Daoy (cell line): ENCODE measurements around the gene CAMK4. TPM values are rescaled to one million over a fixed set of nuclear protein-coding genes. Genes with fewer than 3 reads are reported as not detected.

Experiments
- DNase-seq: peaks from one replicate; pipeline ENCODE4 v3.0.0-alpha.2; 2015; ENCODE audit warnings: low read depth
- total RNA-seq: library from RNA; depleted of rRNA; stranded (reverse); fragments of >200 nt; shearing (Covaris generic); gene quantifications from 2 replicates; pipeline ENCODE4 v1.2.3, GENCODE V29; 2014

Gene CAMK4
- total RNA-seq, 1 experiment from 2014 or later: 20.1 TPM

GRCh38 chr5:111229221-111229835 lies 5.1 kb downstream of the CAMK4 start:
- no peak for DNase-seq

DNA sequence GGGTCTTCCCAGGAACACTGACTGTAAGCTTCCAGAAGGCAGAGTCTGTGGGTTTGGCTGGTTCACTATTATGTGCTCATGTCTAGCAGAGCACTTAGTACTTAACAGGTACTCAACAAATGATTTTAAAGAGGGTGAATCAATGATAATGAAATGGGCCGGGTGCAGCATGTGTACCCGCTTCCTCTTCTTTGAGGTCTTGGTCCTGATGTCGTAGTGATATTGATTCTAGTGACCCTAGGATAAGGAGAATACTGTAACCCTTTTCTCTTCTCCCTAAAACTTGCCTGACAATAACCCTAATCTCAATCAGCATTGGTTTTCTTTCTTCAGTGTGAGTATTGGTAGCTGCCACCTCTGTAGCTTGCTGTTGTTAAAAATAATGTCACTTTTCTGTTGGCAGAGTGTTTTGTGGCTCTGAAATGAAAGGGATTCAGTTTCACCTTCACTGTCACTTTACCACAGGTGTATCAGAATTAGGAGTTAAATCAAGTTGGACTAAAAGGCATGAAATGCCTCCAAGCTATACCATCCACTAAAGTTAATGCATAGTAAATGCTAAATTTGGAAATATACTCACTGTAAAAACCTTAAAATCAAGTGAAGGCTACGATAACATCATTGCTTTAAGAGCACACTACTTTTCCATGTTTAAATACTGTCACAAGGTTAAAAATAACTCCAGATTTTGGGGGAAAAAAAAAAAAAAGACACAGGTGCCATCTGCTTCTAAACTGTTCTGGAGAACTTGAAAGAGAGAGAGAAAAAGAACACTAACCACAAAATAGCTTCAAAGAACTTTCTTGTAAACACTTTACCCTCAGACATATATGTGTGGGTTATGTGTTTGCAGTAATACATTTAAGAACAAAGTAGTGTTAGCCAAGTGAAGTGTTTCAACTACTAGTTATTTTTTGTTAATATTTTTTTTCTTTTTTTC lies 6.0 kb downstream of the CAMK4 start:
- no peak for DNase-seq

DNA sequence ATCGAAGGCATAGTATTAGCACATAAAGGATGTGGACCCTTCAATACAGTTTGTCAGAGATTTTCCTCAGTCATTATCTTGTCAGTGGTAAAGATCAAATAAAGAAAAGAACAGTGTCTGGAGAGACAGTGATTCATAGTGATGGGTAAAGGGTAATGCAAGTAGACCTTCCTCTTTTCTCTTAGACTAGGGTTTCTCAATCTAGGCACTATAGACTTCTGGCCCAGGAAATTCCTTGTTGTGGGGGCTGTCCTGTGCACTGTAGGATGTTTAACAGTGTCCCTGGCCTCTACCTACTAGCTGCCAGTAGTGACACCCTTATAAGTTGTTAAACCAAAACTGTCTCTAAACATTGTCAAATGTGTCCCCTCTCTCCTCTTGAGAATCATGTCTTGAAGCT lies 6.9 kb downstream of the CAMK4 start:
- no peak for DNase-seq

DNA sequence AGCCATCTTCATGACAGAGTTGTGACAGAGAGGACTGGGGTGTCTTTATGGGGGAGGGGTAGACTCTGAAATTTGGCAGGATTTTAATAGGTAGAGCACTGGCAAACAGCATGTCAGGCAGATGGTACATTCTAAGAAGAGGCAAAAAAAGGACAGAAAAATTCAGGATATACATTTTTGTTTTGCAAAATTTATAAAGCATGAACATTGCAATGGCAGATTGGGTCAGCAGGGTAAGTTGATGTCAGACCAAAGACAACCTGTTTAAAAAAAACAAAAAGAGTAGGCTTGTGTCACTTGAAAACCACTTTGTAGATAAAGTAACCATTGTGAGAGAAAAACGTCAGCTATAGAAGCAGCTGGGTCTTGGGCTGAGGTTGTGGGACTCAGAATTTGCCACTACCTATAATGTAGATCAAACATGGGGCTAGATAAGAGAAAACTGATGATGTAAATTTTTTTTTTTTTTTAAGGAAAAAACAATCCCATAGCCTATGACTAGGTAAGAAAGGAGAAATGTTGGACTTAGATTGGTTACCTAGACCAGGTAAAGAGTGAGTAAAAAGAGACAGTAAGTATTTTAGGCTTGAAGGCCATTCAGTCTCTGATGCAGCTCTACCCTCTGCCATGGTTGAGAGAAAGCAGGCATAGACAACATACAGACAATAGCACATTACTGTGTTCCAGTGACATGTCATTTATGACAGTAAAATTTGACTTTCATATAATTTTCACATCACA lies 8.3 kb downstream of the CAMK4 start:
- DNase-seq: no peak

- no peak for DNase-seq
Observed at GRCh38 chr5:111233052-111233374, 8.8 kb downstream of the CAMK4 start.

- DNase-seq: no peak
Observed at GRCh38 chr5:111234125-111234524, 9.9 kb downstream of the CAMK4 start.

GRCh38 chr5:111235635-111236034 lies 11.5 kb downstream of the CAMK4 start:
- DNase-seq: no peak

GRCh38 chr5:111236348-111236747 lies 12.2 kb downstream of the CAMK4 start:
- no peak for DNase-seq

DNA sequence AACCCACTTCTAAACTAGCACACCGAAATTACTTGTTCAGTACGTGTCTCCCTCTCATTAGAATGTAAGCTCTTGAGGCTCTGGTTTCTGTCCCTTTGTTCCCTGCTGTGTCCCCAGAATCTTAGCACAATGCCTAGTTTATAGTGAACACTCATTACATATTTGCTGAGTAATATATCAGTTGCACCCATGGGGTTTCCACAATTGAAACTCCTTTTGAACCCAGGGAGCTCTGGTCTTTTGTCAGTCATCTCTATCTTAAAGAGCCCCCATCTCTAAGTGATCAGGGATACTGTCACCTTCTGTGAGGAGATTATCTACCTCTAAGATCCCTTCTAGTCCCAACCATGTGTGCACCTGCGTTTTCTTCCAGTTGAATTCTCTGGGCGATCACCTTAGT lies 12.8 kb downstream of the CAMK4 start:
- DNase-seq: no peak

GRCh38 chr5:111237470-111237869 lies 13.3 kb downstream of the CAMK4 start:
- DNase-seq: peak; percentile 17

GRCh38 chr5:111238431-111239225 lies 14.4 kb downstream of the CAMK4 start:
- DNase-seq: no peak

DNA sequence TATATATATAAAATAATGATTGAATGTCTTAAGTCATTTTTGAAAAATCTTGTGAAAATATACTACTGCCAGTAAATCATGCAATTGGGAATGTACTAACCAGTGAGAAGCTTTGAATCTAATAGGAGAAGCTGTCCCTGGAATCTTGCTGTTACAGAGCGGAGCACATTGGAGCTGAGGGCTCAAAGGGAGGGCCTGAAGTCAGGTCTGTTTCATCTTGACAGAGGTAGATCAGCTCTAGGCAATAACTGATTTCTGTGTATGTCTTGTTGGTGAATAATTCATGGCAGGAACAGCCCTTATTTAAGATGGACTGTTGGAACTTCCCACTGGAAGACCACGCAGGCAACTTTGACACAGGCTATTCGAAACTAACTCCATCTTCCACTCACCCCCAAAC lies 17.5 kb downstream of the CAMK4 start:
- DNase-seq: no peak

GRCh38 chr5:111242606-111243005 lies 18.4 kb downstream of the CAMK4 start:
- DNase-seq: no peak

- DNase-seq: no peak
Observed at GRCh38 chr5:111243318-111243717, 19.1 kb downstream of the CAMK4 start.

DNA sequence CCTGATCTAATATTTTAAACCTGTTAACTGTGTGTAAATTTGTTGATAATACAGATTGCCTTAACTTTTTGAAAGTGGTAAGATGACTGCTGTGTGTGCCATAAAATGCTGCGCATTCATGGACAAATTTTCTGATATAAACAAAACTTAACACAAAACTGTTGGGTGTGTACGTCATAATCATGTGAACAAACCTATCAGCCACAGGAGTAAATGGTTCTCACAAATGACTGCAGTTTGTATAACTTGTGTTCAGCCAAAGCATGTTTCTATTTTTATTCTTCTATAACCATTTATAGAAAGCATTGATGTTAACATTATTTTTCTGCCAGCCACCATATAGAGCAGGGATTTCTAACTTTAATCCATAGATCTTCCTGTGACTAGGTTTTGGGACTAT lies 21.5 kb downstream of the CAMK4 start:
- no peak for DNase-seq

DNA sequence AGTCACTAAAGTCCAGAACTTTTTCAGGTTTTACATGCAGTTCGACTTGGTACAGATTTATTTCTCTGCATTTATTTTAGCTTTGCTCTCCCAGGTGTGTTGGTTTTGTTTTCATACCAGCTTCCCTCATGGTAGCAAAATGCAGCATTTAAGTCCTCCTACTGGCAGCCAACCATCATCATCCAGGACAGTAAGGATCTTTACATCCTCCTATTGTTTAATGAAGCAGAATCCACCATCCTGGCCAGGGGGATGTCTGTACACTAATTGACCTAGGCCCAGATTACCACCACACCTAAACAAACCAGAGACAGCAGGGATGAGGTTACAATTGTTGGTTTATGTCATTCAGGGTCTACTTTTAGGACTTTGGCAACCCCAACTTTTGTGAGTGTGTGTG lies 22.3 kb downstream of the CAMK4 start:
- DNase-seq: no peak

GRCh38 chr5:111248571-111248970 lies 24.4 kb downstream of the CAMK4 start:
- DNase-seq: no peak

DNA sequence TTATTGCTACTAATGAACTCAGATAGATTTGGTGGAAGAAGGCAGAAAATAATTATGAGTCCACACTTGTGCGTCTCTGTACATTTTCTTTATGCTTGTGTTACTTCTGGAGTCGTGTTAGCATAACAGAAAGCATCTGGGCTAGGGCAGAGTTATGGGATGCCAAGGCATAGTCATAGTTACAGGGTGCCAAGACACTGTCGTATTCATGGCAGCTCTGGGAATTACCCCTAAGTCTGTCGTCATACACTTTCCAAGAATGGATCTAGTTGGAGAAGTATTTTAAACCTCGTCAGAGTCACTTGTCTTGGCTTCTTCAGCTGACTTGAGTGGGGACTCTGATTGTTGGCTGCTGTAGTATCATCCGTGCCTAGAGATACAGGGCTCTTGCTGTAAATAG lies 27.7 kb downstream of the CAMK4 start:
- DNase-seq: no peak

- DNase-seq: no peak
Observed at GRCh38 chr5:111252799-111253545, 28.8 kb downstream of the CAMK4 start.

- peak; percentile 62 for DNase-seq
Observed at GRCh38 chr5:111254613-111255012, 30.4 kb downstream of the CAMK4 start.

DNA sequence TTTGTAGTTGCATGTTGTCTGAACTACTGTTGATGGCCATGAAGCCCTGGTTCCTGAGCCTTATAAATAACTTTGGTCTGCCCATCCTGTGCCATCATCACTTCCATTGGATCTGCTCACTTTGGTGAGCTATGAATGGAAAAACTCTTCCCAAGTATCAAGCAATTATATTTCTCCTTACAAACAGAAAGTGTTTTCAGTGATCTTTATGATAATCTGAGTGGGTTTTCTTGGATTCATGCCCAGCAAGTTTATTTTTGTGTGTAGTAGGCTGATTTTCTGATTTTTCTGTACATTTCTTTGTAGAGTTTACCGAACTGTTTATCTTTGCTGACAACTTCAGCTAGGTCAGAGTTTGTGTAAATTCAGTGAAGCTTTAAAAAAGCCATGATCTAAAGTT lies 31.0 kb downstream of the CAMK4 start:
- DNase-seq: no peak
